GM12872 (cell line): ENCODE data around the gene HOXD3.

Source experiments
- CTCF ChIP-seq: IDR thresholded peaks from 3 replicates; pipeline ENCODE4 v1.5.1; 2011; ENCODE audit warnings: low read depth, mild to moderate bottlenecking, low read length, moderate library complexity; ENCODE audit not compliant: insufficient read depth

Gene HOXD3

GRCh38 chr2:176112375-176113302, 44.5 kb upstream of the HOXD3 start:
- no peak for TF ChIP-seq CTCF

GRCh38 chr2:176114120-176114929, 42.8 kb upstream of the HOXD3 start:
- TF ChIP-seq CTCF, result no peak

GRCh38 chr2:176114930-176115625, 42.0 kb upstream of the HOXD3 start:
- TF ChIP-seq CTCF, result no peak

GRCh38 chr2:176115883-176116813, 41.0 kb upstream of the HOXD3 start, which contains the start of gene HOXD10:
HOXD10 (plus strand) TSS chr2:176116778; CDS start chr2:176116834, 56 bp downstream.
- TF ChIP-seq CTCF, result no peak

DNA sequence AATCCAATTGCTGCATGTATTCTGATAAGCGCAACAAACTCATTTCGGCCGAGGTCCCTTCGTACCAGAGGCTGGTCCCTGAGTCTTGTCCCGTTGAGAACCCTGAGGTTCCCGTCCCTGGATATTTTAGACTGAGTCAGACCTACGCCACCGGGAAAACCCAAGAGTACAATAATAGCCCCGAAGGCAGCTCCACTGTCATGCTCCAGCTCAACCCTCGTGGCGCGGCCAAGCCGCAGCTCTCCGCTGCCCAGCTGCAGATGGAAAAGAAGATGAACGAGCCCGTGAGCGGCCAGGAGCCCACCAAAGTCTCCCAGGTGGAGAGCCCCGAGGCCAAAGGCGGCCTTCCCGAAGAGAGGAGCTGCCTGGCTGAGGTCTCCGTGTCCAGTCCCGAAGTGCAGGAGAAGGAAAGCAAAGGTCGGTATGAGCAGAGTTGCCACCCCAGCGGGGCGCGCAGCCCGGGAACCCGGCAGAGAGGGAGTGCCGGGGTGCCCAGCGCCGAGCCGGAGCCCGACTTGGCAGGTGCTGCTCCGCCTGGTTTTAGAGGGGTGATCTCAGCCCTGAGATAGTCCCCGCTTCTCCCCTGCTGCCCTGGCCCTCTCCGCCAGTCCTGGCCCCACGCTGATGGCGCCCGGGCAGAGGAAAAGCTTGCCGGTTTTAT, 39.8 kb upstream of the HOXD3 start:
- TF ChIP-seq CTCF, result no peak

- TF ChIP-seq CTCF, result no peak
Observed at GRCh38 chr2:176117823-176118371, 39.2 kb upstream of the HOXD3 start.
